ENCODE results near the gene GABRA5. TPM values are rescaled to one million over a fixed set of nuclear protein-coding genes. Genes with fewer than 3 reads are reported as not detected.
"Not testable (repeated sequence)": the region's sequence is repeated elsewhere in the genome, so short reads cannot be mapped to it uniquely, and the experiment has no call there.

The GABRA5 gene
- total RNA-seq, 1 experiment from 2014 or later: not detected

DNA sequence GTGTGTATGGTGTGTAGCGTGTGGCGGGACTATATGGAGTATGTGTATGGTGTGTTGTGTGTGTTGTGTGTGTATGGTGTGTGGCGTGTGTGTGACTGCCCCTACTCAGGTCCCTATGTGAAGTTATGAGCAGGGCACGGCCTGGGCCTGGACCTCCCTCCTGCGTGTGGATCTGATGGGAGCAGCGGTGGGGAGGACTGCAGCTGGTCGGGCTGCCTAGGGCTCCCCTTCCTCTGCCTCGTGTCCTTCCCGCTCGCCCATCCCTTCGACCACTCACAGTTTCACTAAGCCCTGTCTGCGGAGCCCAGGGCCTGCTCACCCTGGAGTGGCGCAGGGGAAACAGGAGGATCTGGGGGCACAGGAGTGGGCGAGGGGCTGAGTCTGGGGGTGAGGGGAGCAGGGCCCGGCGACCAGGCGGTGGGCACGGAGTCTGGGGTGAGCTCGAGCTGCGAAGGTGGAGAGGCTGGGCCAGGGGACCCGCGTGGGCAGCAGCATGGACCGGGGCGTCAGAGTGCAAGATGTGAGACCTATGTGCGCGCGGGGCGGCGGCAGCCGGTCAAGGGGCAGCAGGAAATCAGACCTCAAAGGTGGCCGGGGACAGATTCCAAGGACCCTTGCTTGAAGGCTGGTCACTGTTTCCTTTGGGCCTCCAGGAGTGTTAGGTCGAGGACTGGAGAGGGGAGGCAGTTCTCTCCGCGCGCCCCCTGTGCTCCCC is 26.6 kb downstream of the GABRA5 start:
- Histone ChIP-seq H3K27me3 (ENCODE audit: control insufficient read depth, insufficient read depth, low read length) (no peaks in the 10 kb centered on the region), H3K9me3 (ENCODE audit: control insufficient read depth, insufficient read depth, low read depth, low read length) (no peaks in the 10 kb centered on the region), H3K36me3 (ENCODE audit: control insufficient read depth, insufficient read depth, low read length) (no peaks in the 10 kb centered on the region), H3K4me3 (ENCODE audit: low read depth in 2 of 2, low read length in 2 of 2) (no peak overlapping the region), H3K4me1 (ENCODE audit: control insufficient read depth, insufficient read depth, low read length) (peaks cover 4% of the 10 kb centered on the region), H3K27ac (ENCODE audit: low read length) (no peak overlapping the region)
- BruUV-seq (replicated peaks): no TSS peak
- POLR2A ChIA-PET: no interaction called here
- TF ChIP-seq TCF7L2 (IDR thresholded peaks at IDR 0.05; ENCODE audit: low read depth, low read length): no peak
- no peak for TF ChIP-seq CTCF (IDR thresholded peaks at IDR 0.05)
- no peak for TF ChIP-seq POLR2AphosphoS5 (IDR thresholded peaks at IDR 0.05; ENCODE audit: low read depth, low read length)
- no peak for TF ChIP-seq REST (IDR thresholded peaks at IDR 0.05; ENCODE audit: insufficient read depth in 1 of 2, low read depth in 2 of 2, low read length in 1 of 2)
- no peak for TF ChIP-seq SIN3A (IDR thresholded peaks at IDR 0.05; ENCODE audit: borderline replicate concordance, insufficient read depth, low read depth, low read length)
- DNase-seq (ENCODE audit: low read depth, low spot score) (no peak), ATAC-seq (no peak)
- intact Hi-C loops (cut with micrococcal nuclease; ENCODE audit: unreplicated experiment): no loop called here
- in situ Hi-C loops (cut with HindIII; ENCODE audit: low pct_unique_long_range_greater_than_20kb, low sequenced_read_pairs): no loop called here
- CTCF ChIA-PET: no interaction called here

DNA sequence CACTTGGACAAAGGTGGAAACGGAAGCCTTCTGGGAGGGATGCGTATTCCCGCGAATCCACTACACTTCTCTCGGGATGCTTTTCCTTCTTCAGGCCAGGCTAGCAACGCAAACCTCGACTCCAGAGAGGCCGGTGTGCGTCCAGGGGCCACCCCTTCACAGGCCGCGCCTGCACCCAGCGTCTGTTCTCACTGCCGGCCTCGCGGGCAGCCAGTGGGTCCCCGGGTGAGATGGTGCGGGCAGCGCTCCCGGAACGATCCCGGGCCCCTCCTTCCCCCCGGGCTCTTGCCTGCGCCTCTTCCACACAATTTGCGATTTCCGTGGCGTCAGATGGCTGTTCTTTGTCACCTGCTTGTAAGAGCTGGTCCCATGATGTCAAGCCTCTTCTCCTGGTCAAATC is 27.3 kb downstream of the GABRA5 start:
- TF ChIP-seq REST (IDR thresholded peaks at IDR 0.05; ENCODE audit: insufficient read depth in 1 of 2, low read depth in 2 of 2, low read length in 1 of 2) (no peak), SIN3A (IDR thresholded peaks at IDR 0.05; ENCODE audit: borderline replicate concordance, insufficient read depth, low read depth, low read length) (no peak), POLR2AphosphoS5 (IDR thresholded peaks at IDR 0.05; ENCODE audit: low read depth, low read length) (no peak), CTCF (IDR thresholded peaks at IDR 0.05) (no peak), TCF7L2 (IDR thresholded peaks at IDR 0.05; ENCODE audit: low read depth, low read length) (no peak)
- no peaks in the 10 kb centered on the region for H3K27me3 ChIP-seq (ENCODE audit: control insufficient read depth, insufficient read depth, low read length)
- intact Hi-C loops (cut with micrococcal nuclease; ENCODE audit: unreplicated experiment): no loop called here
- ATAC-seq: no peak
- no peak overlapping the region for H3K4me3 ChIP-seq (ENCODE audit: low read depth in 2 of 2, low read length in 2 of 2)
- no peaks in the 10 kb centered on the region for H3K4me1 ChIP-seq (ENCODE audit: control insufficient read depth, insufficient read depth, low read length)
- CTCF ChIA-PET: no interaction called here
- in situ Hi-C loops (cut with HindIII; ENCODE audit: low pct_unique_long_range_greater_than_20kb, low sequenced_read_pairs): no loop called here
- H3K36me3 ChIP-seq (ENCODE audit: control insufficient read depth, insufficient read depth, low read length): no peaks in the 10 kb centered on the region
- no peak for DNase-seq (ENCODE audit: low read depth, low spot score)
- no peaks in the 10 kb centered on the region for H3K9me3 ChIP-seq (ENCODE audit: control insufficient read depth, insufficient read depth, low read depth, low read length)
- BruUV-seq (replicated peaks): no TSS peak
- H3K27ac ChIP-seq (ENCODE audit: low read length): no peak overlapping the region
- POLR2A ChIA-PET: no interaction called here

GRCh38 chr15:26895346-26895745 is 28.5 kb downstream of the GABRA5 start:
- H3K27ac ChIP-seq (ENCODE audit: low read length); ATAC-seq; POLR2A ChIA-PET; H3K4me1 ChIP-seq (ENCODE audit: control insufficient read depth, insufficient read depth, low read length); H3K4me3 ChIP-seq (ENCODE audit: low read depth in 2 of 2, low read length in 2 of 2); H3K36me3 ChIP-seq (ENCODE audit: control insufficient read depth, insufficient read depth, low read length); BruUV-seq (replicated peaks); H3K9me3 ChIP-seq (ENCODE audit: control insufficient read depth, insufficient read depth, low read depth, low read length); H3K27me3 ChIP-seq (ENCODE audit: control insufficient read depth, insufficient read depth, low read length); DNase-seq (ENCODE audit: low read depth, low spot score); in situ Hi-C loops (cut with HindIII; ENCODE audit: low pct_unique_long_range_greater_than_20kb, low sequenced_read_pairs); intact Hi-C loops (cut with micrococcal nuclease; ENCODE audit: unreplicated experiment): not testable (repeated sequence)
- CTCF ChIA-PET: interaction anchor here (0.6 kb wide), 1 partner anchor 1204 kb away, joined by 6 read pairs; no protein-coding TSS in a partner anchor

All from Panc1 (cell line).